Stimulated activated CD4-positive, alpha-beta T cell treated with anti-CD3 and anti-CD28 coated beads, TNF-alpha, amount 100 ng/mL, for 24 hours (primary cell): ENCODE results near the gene CWF19L1.

ENCODE experiments used
- DNase-seq, 3 experiments: peaks; one replicate each; pipeline ENCODE4 v3.0.0-alpha.2; 2020; ENCODE audit warnings: low read depth in 3 of 3

CWF19L1 gene

DNA sequence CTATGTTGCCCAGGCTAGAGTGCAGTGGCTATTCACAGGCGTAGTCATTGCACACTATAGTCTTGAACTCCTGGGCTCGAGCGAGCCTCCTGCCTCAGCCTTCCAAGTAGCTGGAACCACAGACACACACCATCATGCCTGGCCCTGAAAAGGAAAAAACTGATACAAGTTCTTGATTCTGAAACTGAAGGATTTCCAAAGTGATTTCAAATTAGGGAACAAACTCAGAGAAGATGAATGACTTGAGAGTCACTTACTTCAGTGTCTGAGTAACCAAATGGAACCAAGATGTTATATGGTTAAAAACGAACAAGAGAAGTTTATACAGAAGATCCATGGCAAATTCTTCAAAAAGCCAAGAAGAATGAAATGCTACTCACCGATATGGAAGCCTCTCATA, 14.4 kb downstream of the CWF19L1 start:
- no peak for DNase-seq

DNA sequence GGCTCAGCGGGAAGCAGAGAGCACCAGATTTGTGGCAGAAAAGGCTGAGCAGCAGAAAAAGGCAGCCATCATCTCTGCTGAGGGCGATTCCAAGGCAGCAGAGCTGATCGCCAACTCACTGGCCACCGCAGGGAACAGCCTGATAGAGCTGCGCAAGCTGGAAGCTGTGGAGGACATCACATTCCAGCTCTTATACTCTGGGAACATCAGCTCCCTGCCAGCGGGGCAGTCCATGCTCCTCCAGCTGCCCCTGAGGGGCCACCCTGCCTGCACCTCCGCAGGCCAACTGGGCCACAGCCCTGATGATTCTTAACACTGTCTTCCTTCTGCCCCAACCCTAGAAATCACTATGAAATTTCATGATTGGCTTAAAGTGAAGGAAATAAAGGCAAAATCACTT, 18.6 kb downstream of the CWF19L1 start:
- DNase-seq, result no peak

DNA sequence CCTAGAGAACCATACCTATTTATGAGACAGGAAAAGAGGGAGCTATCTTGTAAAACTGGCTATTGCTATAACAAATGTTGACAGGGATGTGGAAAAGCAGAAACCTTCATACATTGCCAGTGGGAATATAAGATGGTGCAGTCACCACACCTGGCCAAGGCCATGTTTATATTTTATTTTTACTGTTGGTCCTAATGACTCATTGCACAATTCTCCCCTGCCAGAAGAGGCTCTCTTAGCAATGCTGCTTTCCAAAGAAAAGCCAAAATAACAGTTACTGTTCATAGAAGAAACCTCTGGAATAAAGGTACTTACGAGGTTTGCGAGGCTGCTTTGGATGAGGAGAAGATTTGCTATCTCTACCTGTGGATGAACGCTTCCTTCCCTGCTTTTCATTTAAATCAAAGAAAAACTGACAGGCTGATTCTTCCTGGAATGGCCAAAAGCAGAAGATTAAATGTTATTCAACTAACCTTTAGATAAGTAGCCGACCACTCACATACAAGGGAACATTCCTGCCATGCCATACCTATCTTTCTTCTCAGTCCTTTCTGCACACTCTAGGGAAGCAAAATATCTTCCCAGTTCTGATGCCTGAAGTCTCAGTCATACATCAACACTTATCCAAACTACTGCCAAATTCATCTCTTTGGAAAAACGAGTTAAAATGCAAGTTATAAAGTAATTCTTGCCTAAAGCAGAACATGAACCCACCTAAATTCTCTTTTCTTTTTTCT, 21.8 kb downstream of the CWF19L1 start:
- DNase-seq, result no peak

DNA sequence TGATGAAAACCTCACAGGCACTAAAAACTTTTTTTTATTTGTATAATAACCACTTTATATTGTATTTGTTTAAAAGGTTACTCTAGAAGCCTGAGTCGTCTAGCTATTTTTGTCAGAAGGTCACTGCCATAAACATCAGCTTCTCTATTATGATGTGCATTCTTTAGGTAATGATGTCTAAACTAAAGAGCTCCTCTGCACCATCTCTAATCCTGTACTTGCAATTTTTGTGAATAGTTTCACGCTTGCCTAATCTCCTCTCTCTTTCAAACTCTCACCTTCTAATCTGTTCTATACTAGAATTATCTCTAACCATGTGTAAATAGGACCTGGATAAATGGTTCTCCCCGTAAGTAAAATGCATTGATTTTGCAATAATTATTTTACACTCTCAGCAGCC, 27.6 kb downstream of the CWF19L1 start:
- DNase-seq, result no peak

DNA sequence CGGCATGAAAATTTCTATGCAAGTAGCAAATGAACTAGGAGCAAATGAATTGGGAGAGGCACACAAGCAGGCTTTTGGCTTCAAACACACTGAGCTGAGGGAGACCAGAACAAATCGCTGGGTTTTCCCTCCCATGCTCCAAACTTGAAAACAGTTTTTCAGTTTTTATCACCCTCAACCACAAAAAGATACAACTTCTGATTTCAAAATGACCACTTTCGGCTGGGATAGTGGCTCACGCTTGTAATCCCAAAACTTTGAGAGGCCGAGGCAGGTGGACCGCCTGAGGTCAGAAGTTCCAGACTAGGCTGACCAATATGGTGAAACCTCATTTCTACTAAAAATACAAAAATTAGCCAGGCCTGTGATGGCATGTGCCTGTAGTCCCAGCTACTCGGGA, 29.0 kb downstream of the CWF19L1 start:
- DNase-seq, result no peak

DNA sequence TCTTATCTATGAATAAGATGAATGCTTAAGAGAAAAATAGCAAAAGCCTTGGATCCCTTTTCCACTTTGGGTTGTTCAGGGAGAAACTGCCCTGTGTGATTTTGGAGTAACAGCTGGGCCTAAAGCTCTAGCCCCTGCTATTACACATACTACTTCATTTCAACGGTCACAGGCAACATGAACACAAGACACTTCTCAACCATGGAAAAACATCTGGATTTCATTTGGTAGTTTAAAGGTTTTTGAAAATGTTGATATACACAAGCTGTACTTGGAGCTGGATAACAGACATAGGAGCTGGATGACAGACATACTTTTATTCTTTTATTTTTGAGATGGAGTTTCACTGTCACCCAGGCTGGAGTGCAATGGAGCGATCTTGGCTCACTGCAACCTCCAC, 35.3 kb downstream of the CWF19L1 start:
- no peak for DNase-seq

DNA sequence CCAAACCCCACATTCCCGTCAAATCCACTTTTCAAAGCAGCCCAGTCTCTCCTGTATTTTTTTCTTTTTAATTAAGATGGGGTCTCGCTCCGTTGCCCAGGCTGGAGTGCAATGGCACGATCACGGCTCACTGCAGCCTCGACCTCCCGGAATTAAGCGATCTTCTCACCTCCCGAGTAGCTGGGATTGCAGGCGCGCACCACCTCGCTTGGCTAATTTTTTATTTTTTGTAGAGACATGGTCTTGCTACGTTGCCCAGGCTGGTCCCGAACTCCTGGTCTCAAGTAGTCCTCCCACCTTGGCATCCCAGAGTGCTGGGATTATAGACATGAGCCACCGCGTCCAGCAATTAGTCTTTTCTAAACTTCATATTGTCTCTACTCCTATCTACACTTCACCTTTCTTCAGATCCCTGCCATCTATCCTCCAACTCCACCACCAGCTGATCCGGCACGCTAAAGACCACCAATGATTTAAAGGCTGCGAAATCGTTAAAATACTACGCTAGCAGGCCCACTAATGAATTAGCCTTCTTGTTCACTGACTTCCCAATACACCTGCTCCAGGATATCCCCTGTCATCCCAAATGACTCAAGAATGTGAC, 37.5 kb downstream of the CWF19L1 start:
- no peak for DNase-seq

DNA sequence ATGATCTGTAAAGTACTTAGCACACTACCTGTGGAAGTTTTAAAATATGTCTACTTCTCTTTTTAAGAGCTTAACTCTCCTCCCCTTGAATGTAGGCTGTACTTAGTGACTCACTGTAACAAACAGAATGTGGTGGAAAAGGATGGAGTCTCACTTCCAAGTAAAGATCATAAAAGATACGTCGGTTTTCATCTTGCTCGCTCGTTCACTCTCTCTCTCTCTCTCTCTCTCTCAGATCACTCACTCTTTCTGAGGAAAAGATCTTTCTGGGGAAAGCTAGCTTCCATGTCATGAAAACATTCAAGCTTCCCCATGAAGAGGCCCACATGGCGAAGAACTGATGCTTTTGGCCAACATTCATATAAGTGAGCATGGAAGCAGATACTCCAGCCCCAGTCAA, 43.6 kb downstream of the CWF19L1 start:
- DNase-seq, result no peak

DNA sequence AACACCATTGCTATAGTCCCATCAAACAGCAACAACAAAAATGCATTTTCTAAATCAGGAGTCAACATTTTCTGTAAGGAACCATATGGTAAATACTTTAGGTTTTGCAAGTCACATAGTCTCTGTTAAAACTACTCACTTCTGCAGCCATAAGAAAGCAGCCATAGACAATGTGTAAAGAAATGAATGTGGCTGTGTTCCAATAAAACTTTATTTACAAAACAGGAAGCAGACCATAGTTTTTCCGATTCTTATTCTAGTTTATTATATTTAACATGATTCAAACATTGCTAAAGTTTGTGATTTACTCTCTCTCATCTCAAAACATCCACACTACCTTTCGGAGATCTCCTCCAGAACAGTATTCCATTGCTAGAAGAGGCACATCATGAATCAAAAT, 44.9 kb downstream of the CWF19L1 start:
- DNase-seq, result no peak

DNA sequence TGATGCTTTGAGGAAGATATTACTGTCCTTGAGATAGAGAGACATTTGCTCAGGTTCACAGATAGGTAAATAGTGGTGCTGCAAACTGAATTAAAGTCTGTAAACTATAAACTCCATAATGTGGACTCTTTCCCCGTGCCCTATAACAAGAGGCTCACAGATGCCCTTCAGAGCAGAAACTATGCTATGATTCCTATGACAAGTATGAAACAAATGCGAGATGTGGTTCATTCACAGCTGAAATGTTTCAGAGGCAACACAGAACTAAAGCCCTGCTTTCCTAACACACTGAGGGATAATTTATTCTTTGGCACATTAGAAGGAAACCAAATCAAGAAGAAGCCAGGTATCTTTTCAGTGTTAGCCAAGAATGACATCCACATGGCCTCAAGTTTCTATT, 51.4 kb downstream of the CWF19L1 start:
- DNase-seq, result no peak

DNA sequence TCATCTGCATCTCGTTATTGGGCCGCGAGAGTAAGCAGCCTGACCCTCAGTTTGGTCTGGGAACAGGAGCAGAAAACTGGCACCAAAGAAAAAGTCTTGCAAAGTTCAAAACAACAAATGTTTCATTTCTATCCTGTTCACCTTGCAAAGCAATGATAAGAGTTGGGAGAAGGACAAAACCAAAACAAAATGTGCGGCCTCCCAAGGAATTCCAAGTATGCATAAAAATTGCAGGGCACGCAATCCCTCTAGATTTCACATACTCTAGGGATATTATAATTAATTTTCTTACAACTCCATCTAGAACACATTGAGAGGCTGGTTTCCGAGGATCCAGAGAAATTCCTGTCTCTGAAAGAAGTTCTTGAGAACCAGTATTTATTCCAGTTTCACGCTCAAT, 58.1 kb downstream of the CWF19L1 start:
- no peak for DNase-seq

DNA sequence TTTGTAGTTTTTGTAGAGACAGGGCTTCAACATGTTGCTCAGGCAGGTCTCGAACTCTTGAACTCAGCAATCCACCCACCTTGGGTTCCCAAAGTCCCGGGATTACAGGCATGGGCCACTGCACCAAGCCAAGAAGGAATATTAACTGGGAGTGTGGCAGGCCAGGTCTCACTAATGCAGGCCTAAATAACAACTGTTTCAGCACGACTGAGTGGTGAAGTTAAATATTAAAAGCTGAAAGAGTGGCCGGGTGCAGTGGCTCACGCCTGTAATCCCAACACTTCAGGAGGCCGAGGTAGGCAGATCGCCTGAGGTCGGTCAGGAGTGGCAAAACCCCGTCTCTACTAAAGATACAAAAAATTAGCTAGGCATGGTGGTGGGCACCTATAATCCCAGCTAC, 59.2 kb downstream of the CWF19L1 start:
- no peak for DNase-seq

DNA sequence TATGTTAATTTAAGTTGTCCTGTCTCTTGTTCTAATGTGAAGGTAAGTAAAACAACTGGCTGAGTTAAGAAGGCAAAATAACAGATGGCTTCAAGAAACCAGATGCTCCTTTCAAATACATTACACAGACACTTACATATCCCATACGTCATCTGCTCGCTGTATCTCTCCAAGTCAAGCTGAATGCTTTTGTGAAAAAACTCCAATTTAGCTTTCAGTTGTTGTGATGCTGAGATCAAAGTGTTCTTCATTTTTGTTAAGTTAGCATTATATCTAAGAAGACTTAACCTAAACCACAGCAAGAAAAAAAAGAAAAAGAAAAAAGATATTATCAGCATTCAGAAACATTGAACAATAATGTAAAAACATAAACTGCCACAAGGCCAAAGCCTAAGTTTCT, 63.1 kb downstream of the CWF19L1 start:
- DNase-seq, result no peak

DNA sequence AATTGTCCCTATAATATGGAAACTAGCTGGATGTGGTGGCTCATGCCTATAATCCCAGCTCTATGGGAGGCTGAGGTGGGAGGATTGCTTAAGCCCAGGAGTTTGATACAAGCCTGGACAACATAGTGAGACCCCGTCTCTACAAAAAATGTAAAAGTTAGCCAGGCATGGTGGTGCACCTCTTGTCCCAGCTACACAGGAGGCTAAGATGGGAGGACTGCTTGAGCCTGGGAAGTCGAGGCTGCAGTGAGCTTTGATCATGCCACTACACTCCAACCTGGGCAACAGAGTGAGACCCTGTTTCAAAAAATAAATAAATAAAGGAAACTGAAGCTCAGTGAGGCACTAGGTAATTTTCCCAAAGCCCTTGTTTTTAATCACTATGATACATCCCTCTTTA, 65.9 kb downstream of the CWF19L1 start:
- no peak for DNase-seq

DNA sequence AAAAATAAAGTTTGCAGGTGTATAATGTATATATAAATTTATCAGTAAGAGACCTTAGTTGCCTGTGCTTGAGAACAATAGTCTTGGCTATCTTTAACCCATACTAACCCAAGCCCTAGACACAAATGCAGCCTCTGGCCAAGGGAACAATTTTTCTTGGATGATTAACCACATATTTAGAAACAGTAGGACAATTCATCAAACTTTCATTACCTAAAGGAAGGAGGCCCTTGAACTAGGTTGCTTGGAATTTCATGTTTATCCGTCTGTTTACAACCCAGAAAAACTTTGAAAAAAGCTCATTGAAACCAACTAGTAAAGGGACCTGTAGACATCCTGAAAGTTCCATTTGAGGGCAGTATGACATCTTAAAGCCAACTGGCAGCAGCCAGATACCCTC, 72.7 kb downstream of the CWF19L1 start:
- DNase-seq, result no peak

DNA sequence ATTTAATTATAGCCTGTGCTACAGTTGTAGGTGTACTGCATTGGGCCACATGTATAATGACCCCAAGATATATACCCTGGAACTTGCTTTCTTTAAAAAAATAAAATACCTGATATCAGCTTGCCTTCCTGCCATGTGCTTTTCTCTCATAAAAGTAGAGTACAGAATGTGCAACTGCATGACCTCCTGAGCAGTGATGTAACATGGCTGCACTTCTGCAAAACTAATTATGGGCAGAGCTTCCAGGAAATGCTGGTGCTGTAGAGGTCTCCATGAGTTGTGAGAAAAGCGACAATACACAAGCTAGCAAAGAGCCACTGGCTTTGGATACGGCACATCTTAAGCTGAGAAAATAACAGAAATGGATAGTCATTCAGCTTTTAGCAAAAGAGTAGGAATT, 75.1 kb downstream of the CWF19L1 start:
- no peak for DNase-seq

DNA sequence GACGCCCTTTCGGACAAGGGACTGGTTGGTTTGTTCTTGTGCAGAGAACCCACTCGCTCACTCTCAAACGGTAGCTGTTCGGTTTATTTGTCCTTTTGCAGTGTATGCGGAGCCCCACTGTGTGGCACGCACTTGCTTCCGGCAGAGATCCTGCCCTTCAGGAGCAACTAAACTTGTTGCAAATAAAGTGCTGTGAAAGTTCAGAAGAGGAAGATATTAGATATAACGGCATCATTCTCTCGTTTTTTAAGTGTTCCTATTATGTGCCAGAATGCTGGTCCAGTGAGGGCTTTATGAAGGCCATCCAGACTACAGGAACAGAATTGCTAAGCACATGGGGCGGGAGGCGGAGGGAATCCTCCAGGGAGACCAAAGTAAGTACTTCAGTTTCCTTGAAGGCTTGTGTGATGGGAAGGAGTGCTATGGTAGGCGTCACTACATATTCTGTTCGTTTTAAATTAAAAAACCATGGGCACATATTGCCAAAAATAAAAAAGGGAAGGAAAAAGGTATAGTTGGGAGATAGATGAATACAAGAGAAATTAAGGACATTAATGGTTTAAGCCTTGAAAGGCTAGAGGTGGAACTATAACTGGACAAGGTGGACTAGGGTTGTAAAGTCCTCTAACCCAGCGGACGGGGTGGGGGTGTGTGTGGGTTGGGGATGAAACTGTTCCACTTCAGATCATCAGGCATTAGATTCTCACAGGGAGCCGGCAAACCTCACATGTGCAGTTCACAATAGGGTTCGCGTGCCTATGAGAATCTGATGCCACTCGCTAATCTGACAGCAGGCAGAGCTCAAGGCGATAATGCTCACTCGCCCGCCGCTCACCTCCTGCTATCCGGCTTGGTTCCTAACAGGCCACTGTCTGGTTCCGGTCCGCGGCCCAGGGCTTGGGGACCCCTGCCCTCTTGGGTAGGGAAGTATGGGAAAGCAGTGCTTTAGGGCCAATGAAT, 80.9 kb downstream of the CWF19L1 start:
- peak in 2 of 3 experiments; percentile 13 to 35 for DNase-seq

DNA sequence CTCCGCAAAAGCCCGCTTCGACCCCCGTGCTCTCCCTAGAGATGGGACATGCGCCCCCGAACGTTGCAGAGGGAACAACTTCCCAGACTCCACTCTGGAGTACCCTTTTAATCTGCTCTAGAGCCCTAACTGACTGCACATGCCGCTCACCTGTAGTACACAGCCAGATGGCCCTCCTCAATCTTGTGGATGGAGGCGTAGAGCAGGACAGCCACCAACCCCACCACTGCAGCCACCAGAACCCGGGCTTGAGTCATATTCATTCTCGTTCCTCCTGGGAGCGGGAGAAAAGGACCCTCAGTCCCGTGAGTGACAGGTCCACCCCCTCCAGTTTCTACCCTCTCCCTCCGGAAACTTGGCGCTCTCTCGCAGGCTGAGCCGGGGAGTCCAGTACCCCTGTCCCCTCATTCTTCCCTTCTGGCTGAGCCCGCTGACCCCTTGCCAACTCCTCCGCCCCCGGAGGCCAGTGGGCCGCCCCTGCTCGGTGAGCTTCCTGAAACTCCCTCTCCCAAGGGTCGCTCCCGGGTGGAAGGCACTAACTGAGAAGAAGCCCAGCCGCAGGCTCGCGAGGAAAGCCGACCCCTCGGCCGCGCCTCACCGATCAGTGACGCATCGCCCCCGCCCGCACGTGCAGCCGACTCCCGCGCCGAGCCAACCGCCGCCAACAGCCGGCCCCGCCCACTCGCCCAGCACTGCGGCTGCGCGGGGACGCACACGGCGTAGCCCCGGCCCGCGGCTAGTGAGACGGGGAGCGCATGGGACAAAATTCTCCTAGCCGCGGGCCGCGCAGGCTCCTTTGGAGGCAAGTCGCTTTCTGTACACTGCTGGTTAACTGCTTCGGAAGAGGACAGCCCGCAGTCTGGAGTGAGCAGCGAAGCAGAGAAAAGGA, 81.8 kb downstream of the CWF19L1 start, which contains the start of gene ERLIN1:
Gene ERLIN1 (minus strand): TSS at position 666 of the 889 bp plus-strand sequence. CDS start 403 bp downstream, at position 263.
- DNase-seq, result peak; percentile 88 to 95 (median 93)

DNA sequence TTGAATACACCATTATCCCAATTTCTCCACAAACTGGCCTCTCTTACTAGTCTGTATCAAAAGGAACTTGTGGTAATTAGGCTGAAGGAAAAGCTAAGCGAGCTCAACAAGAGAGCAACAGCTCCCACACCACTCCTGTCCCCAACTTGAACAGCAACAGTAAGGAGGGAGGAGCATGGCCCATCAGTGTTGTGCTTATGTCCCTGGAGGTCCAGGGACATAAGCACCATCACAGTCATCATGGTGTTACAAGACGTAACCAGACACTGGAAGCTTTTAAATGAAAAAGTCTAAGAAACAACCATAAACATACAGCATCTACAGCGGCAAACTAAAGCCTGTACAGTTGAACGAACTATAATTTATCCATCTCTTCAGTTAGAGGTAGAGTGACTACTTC, 82.6 kb downstream of the CWF19L1 start:
- no peak for DNase-seq

DNA sequence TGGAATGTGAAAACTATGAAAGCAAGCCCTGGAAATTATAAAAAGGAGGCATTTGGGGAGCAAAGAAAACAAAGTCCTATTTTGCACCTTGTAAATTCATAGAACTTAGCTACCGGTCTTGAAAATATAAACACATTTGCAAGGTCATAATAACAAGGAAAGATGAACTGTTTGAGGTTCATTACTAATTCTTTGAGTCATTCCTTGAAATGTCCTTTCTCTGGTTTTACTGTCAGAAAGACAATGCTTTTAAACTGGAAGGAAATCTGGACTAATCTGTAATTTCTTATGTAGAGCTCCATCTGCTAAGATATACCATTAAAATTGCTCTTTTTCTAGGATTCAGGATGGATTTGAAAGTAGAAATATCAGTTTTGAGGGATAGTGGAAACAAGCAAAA, 83.0 kb downstream of the CWF19L1 start:
- no peak for DNase-seq

DNA sequence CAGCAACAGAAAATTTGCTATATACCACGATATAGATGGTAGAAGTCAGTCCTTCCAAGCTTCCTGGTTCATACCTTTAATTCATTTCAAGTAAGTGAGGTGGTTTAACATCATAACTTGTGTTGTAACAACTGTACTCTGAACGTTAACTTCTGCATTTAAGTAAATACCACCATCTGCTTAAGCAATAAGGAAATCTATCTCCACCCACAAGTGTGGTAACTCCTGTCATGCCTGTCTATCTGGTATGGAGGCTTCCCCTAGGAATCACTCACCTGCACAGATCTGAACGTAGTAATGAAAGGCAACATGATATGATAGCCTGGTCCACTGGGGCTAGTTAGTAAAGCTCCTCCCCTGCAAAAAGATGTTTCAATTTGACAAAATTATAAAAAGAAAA, 84.0 kb downstream of the CWF19L1 start:
- no peak for DNase-seq

DNA sequence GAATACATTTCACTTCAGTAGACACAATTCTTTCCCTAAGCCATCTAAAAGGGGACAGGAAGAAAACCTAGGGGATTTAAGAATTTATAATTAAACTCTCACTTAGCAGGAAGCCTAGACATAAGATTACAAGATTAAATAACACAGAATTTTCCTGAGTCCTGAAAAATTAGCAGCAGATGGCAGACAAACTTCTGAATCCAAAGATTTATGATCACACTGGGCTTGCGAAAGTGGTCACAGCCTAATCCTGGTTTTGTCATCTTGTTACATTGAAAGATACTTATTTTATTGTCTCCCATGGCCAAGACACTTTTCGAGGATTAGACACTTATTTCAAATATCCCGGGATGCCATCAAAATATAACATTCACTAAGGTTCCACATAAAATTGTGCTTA, 84.5 kb downstream of the CWF19L1 start:
- DNase-seq, result no peak
